Progenitor cell of endocrine pancreas (in vitro differentiated cells): ENCODE data around the gene NATD1. TPM values are rescaled to one million over a fixed set of nuclear protein-coding genes. Genes with fewer than 3 reads are reported as not detected.

Experiments
- DNase-seq: peaks from one replicate; pipeline ENCODE4 v3.0.0; 2021; ENCODE audit warnings: low spot score; ENCODE audit not compliant: unreplicated experiment
- H3K27ac Mint-ChIP-seq: 2 replicates; pipeline ENCODE4 v1.8.0; 2021; ENCODE audit warnings: mild to moderate bottlenecking, moderate library complexity, mixed read lengths
- H3K27me3 Mint-ChIP-seq: 2 replicates; pipeline ENCODE4 v1.8.0; 2021; ENCODE audit warnings: mixed read lengths
- H3K36me3 Mint-ChIP-seq: 2 replicates; pipeline ENCODE4 v1.8.0; 2022; ENCODE audit warnings: mixed read lengths; ENCODE audit not compliant: insufficient read depth
- H3K4me1 Mint-ChIP-seq: 2 replicates; pipeline ENCODE4 v1.8.0; 2021; ENCODE audit warnings: low read depth, mixed read lengths
- H3K4me3 Mint-ChIP-seq: 2 replicates; pipeline ENCODE4 v1.8.0; 2021; ENCODE audit warnings: low read depth, mild to moderate bottlenecking, moderate library complexity, mixed read lengths
- H3K9me3 Mint-ChIP-seq: 2 replicates; pipeline ENCODE4 v1.8.0; 2021; ENCODE audit warnings: low read depth, mixed read lengths
- CTCF ChIP-seq: fragments of 200-600 bp; sonication (generic); IDR thresholded peaks from one replicate; pipeline ENCODE4 v1.5.0; 2021; ENCODE audit warnings: antibody characterized with exemption, mild to moderate bottlenecking; ENCODE audit not compliant: unreplicated experiment
- total RNA-seq: library from RNA; stranded (reverse); gene quantifications from 2 replicates; pipeline ENCODE4 v1.2.1, GENCODE V29; 2021

The NATD1 gene
- total RNA-seq, 1 donor from 2014 or later = 13.5 TPM

GRCh38 chr17:21217346-21217745, 35.9 kb downstream of the NATD1 start:
- no peaks in the 10 kb centered on the region for H3K27me3 Mint-ChIP-seq
- no peak for TF ChIP-seq CTCF
- no peak overlapping the region for H3K27ac Mint-ChIP-seq
- peaks cover 18% of the 10 kb centered on the region for H3K4me1 Mint-ChIP-seq
- H3K9me3 Mint-ChIP-seq = no peaks in the 10 kb centered on the region
- DNase-seq = no peak
- no peak overlapping the region for H3K4me3 Mint-ChIP-seq
- peaks cover 4% of the 10 kb centered on the region for H3K36me3 Mint-ChIP-seq

GRCh38 chr17:21215935-21216334, 37.3 kb downstream of the NATD1 start:
- H3K27ac Mint-ChIP-seq = peak overlapping the region; percentile 59
- peaks cover 26% of the 10 kb centered on the region for H3K4me1 Mint-ChIP-seq
- no peaks in the 10 kb centered on the region for H3K36me3 Mint-ChIP-seq
- no peaks in the 10 kb centered on the region for H3K27me3 Mint-ChIP-seq
- no peak for DNase-seq
- no peak for TF ChIP-seq CTCF
- H3K4me3 Mint-ChIP-seq = peak overlapping the region; percentile 79
- H3K9me3 Mint-ChIP-seq = no peaks in the 10 kb centered on the region

GRCh38 chr17:21214777-21215541, 38.3 kb downstream of the NATD1 start:
- peaks cover 2% of the 10 kb centered on the region for H3K36me3 Mint-ChIP-seq
- TF ChIP-seq CTCF = no peak
- H3K9me3 Mint-ChIP-seq = no peaks in the 10 kb centered on the region
- H3K27me3 Mint-ChIP-seq = no peaks in the 10 kb centered on the region
- peaks cover 26% of the 10 kb centered on the region for H3K4me1 Mint-ChIP-seq
- peak overlapping the region; percentile 90 for H3K27ac Mint-ChIP-seq
- peak overlapping the region; percentile 79 for H3K4me3 Mint-ChIP-seq
- no peak for DNase-seq

- Mint-ChIP-seq H3K4me3 (peak within 1 kb of the TSS; percentile 82), H3K4me1 (peaks cover 26% of the 10 kb centered on the region)
These were observed 39.0 kb downstream of the NATD1 start, which contains the start of gene TMEM11 for GRCh38 chr17:21214015-21214776. Gene TMEM11 (minus strand): TSS chr17:21214161. CDS start chr17:21214152, 9 bp downstream.

More at GRCh38 chr17:21214015-21214776, 39.0 kb downstream of the NATD1 start, which contains the start of gene TMEM11:
- peak; percentile 91 for DNase-seq
- Mint-ChIP-seq H3K27me3 (no peaks in the 10 kb centered on the region), H3K9me3 (no peaks in the 10 kb centered on the region), H3K36me3 (peaks cover 2% of the 10 kb centered on the region), H3K27ac (peak within 1 kb of the TSS; percentile 98)
- TF ChIP-seq CTCF = peak; percentile 29
